ENCODE results near the gene COX5A. TPM values are rescaled to one million over a fixed set of nuclear protein-coding genes. Genes with fewer than 3 reads are reported as not detected.

Gene COX5A
- total and polyA plus RNA-seq, 2 donors (not counting 1 experiment from before 2014, with no cell fraction given), result 53.3 to 77.3 TPM

Small RNA genes within 50 kb of the gene (small RNA-seq; reads per million reads assigned to genes)
- gene RF00019 (ENCODE audit: insufficient read length, low read depth, low replicate concordance), result not detected

Other genes starting within 250 kb of the COX5A start
- 47.8 and 55.4 TPM in 2 replicates for gene EDC3, start 242.0 kb downstream of the COX5A start, total RNA-seq
- 16.9 and 18.4 TPM in 2 replicates for gene EDC3, start 242.0 kb downstream of the COX5A start, polyA plus RNA-seq
- not detected in 2 replicates for gene CYP1A1, start 212.5 kb downstream of the COX5A start, total RNA-seq
- 0.24 and 0.25 TPM in 2 replicates for gene CYP1A1, start 212.5 kb downstream of the COX5A start, polyA plus RNA-seq
- gene CYP1A2, start 189.2 kb downstream of the COX5A start, total RNA-seq, result not detected in 2 replicates
- gene CYP1A2, start 189.2 kb downstream of the COX5A start, polyA plus RNA-seq, result not detected in 2 replicates
- 325 and 343 TPM in 2 replicates for gene CSK, start 156.0 kb downstream of the COX5A start, total RNA-seq
- gene CSK, start 156.0 kb downstream of the COX5A start, polyA plus RNA-seq, result 637 and 651 TPM in 2 replicates
- 1.1 and 1.2 TPM in 2 replicates for gene LMAN1L, start 125.2 kb downstream of the COX5A start, total RNA-seq
- gene LMAN1L, start 125.2 kb downstream of the COX5A start, polyA plus RNA-seq, result 0.60 and 1.1 TPM in 2 replicates
- 0.17 TPM in 1 of 2 replicates, not detected in the other for gene CPLX3, start 111.4 kb downstream of the COX5A start, total RNA-seq
- gene CPLX3, start 111.4 kb downstream of the COX5A start, polyA plus RNA-seq, result 0.60 and 0.91 TPM in 2 replicates
- gene ULK3, start 94.9 kb downstream of the COX5A start, total RNA-seq, result 51.1 and 55.9 TPM in 2 replicates
- gene ULK3, start 94.9 kb downstream of the COX5A start, polyA plus RNA-seq, result 73.0 and 108 TPM in 2 replicates
- 105 and 111 TPM in 2 replicates for gene SCAMP2, start 64.7 kb downstream of the COX5A start, total RNA-seq
- 77.4 and 85.1 TPM in 2 replicates for gene SCAMP2, start 64.7 kb downstream of the COX5A start, polyA plus RNA-seq
- gene MPI, start 48.0 kb downstream of the COX5A start, total RNA-seq, result 37.2 and 41.3 TPM in 2 replicates
- 40.7 and 59.8 TPM in 2 replicates for gene MPI, start 48.0 kb downstream of the COX5A start, polyA plus RNA-seq
- gene FAM219B, start 31.2 kb downstream of the COX5A start, total RNA-seq, result 109 and 135 TPM in 2 replicates
- gene FAM219B, start 31.2 kb downstream of the COX5A start, polyA plus RNA-seq, result 50.6 and 80.2 TPM in 2 replicates
- 3.1 and 4.4 TPM in 2 replicates for gene RPP25, start 18.7 kb upstream of the COX5A start, total RNA-seq
- gene RPP25, start 18.7 kb upstream of the COX5A start, polyA plus RNA-seq, result 0.49 and 0.92 TPM in 2 replicates
- 0.24 and 0.59 TPM in 2 replicates for gene SCAMP5, start 57.5 kb upstream of the COX5A start, total RNA-seq
- 0.71 and 3.4 TPM in 2 replicates for gene SCAMP5, start 57.5 kb upstream of the COX5A start, polyA plus RNA-seq
- gene PPCDC, start 85.5 kb upstream of the COX5A start, total RNA-seq, result 14.8 and 15.1 TPM in 2 replicates
- gene PPCDC, start 85.5 kb upstream of the COX5A start, polyA plus RNA-seq, result 7.9 and 19.7 TPM in 2 replicates